Retina (tissue), 1 donor: Measurements from ENCODE around the gene RET.

Source experiments
- DNase-seq: peaks from one replicate; pipeline ENCODE4 v3.0.0-alpha.2; 2016

RET gene

DNA sequence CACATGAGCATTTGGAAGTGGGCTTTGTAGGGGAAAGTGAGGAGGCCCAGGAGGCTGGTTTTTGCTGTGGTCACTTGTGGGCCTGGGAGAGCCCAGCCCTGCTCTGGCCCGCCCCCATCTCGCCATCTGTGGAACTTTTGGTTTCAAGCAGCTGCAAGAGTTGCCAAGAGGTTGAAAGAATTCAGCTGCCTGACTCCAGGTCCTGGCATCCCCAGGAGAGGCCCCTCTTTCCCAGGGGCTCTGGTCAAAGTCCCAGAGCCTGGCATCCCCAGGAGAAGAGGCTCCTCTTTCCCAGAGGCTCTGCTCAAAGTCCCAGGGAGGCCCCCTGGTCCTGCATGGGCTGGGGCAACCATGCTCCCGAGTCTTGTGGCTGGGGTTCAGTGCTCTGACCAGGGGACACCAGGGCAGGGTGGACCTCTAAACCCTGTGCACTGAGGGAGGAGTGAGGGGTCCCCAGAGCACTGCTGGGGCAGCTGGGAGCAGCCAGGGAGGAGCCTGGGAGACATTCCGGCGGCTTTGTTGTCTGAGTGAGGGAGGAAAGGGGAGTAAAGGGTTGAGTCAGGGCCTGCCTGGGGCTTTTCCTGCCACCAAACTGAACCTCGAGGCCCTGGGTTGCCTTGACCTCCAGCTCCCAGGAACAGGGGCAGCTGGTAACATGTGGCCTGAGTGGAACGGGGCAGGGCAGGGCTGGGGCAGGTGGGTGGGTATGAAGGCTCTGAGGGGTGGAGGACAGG is 33.6 kb downstream of the RET start:
- DNase-seq, result no peak

- no peak for DNase-seq
These were observed 34.2 kb downstream of the RET start for GRCh38 chr10:43111101-43111500.

- no peak for DNase-seq
These were observed 35.2 kb downstream of the RET start for GRCh38 chr10:43111921-43112607.

DNA sequence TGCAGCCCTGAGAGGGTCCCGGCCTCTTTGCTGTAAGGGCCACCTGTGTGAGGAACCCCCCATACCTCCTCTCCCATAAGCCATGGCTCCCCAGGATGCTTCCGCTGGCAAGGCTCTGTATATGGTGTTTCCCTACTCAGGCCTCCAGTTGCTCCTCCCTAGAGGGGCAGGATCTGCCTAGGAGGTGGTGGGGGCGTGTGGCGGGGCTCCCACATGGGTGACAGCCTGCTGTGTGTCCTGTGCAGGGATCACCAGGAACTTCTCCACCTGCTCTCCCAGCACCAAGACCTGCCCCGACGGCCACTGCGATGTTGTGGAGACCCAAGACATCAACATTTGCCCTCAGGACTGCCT is 35.7 kb downstream of the RET start:
- DNase-seq, result no peak

GRCh38 chr10:43113201-43114087 is 36.6 kb downstream of the RET start:
- no peak for DNase-seq

GRCh38 chr10:43114088-43114742 is 37.3 kb downstream of the RET start:
- no peak for DNase-seq

DNA sequence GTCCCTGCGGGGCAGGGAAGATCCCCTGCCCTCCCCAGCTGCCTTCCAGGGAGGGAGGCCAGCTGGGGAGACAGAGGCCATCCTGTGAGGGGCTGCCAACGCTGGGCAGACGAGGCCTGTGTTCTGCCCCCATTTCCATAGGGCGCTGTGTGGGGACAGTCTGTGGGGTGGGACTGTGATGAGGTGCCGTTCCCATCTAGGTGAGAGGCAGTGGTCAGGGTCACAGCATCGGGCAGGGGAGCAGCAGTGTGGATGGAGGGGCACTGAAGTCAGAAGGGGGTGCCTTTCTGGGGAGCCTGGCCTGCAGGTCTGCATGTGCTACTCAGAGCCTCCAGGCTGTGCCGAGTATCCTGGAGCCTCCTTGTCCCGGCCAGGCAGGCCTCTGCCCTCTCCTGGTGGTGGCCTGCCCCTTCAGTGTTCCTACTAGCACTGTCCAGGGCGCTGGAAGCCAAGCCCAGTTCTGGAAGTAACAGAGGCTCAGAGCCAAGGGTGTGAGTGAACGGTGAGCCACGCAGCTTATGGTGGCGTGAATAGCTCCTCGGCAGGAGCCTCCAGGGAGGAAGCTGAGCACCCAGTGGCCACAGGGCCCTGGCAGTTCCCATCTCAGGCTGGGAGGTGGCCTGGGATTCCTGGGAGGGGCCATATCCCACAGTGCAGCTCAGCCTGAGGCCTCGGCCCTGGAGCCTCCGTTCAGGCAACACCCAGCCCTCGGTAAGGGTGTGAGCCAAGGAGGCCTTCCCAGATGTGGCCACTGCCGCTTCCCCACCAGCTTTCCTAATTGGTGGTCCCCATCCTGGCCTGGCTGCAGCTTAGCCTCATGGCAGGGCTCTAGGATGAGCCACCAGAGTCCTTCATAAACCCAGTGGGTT is 38.1 kb downstream of the RET start:
- no peak for DNase-seq

DNA sequence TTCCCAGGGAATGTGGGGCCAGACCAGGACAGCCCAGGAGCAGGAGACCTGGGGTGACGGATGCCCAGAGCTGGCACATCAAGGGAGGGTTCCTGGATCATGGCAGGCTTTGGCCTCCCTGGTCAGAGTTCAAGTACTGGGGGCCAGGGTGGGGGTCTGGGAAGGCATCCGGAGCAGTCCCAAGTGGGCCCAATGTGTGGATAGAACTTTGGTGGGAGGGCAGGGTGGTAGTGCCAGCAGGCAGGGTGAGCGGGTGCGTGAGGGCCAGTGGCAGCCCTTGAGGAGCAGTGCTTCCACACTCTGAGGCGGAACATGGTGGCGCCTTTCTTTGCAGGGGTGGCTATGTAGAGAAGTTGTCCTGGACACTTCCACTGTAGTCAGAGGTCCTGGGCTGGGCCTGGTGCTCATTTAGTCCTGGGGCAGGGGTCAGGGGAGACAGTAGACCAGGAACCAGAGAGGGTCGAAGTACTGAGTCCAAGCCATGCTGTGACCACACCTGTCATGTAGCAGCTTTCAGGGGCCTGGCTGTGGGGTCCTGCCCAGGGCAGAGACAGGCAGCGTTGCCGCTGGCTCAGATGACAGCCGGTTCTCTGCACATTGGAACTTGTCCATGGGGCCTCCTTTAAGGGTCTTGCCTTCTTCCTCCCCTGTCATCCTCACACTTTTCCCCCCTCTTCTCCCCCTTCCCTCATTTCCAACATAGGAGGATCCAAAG is 39.2 kb downstream of the RET start:
- DNase-seq, result no peak

GRCh38 chr10:43116596-43116995 is 39.7 kb downstream of the RET start:
- DNase-seq, result no peak

- DNase-seq, result no peak
These were observed 40.3 kb downstream of the RET start for GRCh38 chr10:43117031-43117776.

DNA sequence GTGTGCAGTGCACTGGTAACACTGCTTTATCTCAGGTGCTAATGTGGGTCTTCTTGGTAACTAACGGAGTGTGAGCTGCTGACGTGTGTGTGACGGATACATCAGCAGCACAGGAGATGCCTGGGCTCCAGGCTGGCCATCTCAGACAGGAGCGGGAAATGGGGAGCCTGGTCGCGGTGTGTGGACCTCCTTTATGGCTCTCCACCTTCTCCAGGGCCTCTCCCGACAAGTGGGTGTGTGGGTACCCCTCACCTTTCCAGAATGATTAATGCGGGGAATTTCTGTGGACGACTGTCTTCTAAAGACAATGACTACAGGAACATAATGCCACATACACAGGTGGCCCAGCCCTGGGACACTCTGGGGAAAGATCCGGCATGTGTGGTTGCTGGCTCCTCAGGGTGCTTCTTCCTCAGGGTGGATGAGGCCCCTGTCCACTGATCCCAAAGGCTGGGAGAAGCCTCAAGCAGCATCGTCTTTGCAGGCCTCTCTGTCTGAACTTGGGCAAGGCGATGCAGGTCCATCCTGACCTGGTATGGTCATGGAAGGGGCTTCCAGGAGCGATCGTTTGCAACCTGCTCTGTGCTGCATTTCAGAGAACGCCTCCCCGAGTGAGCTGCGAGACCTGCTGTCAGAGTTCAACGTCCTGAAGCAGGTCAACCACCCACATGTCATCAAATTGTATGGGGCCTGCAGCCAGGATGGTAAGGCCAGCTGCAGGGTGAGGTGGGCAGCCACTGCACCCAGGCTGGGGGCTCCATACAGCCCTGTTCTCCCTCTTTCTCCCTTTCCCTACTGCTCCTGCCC is 41.1 kb downstream of the RET start:
- no peak for DNase-seq

GRCh38 chr10:43118631-43119415 is 42.0 kb downstream of the RET start:
- DNase-seq, result no peak

- DNase-seq, result no peak
These were observed 42.7 kb downstream of the RET start for GRCh38 chr10:43119416-43120115.

DNA sequence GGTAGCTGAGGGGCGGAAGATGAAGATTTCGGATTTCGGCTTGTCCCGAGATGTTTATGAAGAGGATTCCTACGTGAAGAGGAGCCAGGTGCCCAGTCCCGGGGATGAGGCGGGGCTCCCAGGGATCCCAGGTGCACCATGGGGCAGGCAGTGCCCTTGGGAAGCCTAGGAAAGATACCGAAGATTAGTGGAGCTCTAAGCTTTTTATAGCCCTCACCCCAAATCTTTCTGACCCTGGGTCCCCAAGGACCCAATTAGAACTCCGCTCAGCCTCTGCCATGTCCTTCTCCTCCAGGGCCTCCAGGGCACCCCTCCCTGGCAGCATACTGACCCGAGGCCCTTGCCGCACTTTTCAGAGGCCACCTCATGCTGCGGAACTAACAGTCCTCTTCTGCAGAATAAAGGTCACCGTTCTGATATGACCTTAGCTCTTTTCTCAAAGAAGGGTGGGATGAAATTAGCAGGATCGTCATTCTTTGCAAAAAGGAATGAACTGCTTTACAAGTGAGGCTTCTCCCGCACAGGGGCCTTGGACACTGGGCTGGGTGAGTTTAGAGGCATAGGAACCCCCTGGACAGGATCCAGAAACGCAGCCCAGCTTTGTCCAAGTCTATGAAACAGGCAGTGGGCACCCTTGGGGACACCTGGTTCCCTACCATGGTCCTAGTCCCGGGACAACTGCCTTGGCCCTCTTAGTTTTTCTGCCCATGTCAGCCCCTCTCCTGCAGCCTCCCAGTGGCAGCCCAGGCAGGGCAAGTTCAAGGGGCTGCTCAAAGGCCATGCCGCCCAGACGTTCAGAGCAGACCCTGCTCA is 43.5 kb downstream of the RET start:
- DNase-seq, result no peak

DNA sequence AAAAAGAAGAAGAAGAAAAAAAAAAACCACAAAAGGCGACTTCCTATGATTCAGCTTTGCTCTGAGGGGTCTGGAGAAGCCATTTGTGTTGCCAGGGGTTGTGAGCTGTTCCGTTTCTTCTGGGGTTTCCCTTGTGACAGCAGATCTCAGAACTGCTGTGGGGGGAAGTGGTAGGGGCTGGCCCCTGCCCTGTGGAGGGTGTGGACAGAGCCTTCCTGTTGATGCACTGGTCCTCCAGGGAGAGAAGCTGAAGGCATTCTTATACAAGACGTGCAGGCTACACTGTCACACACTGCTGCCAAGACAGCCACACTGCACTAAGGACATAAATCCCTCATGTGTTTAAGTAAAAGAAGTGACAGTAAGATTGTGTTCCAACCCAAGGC is 44.1 kb downstream of the RET start:
- DNase-seq, result no peak

DNA sequence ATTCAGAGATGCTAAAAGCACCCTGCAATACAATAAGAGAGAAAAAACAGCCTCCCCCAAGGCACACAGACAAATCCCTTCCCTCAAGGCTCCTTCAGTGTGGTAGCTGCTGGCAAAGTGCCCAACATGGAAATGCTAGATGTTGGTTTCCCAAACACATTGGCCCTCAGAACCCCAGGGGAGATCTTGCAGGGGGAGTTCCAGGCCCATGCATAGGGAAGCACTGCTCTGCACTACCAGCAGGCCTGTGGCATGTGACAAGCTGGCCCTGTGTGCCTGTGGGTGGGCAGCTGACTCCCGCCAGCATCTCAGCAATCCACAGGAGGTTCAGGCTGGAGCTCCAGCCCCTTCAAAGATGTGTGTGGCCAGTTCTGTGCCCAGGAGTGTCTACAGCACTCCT is 44.6 kb downstream of the RET start:
- no peak for DNase-seq

DNA sequence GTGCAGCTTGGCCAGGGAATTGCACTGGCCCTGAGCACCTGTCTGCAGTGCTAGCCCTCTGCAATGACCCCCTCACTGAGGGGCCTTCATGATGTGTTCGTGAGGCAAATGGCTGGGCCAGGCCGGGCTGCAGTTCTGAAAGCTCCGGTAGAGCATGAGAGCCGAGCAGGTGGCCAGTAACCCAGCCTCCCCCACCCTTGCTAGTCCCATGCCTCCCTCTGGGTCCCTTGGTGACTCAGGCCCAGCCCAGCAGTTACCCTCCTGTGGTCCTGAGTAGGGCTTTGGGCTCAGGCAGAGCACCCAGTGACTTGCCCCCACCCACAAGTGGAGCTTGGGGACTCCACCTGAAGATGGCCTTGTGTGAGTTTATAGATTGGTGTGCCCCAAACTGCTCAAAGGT is 45.2 kb downstream of the RET start:
- DNase-seq, result no peak

- DNase-seq, result no peak
These were observed 46.0 kb downstream of the RET start for GRCh38 chr10:43122826-43123225.
